Common myeloid progenitor, CD34-positive (primary cell): Measurements from ENCODE around the gene MFAP3L.
A peak's percentile ranks its signal among the peaks of the same experiment; 100 is the strongest.

ENCODE experiments used
- CTCF ChIA-PET: fragments of 350-600 bp; sonication (Branson Sonifier 250); formaldehyde crosslinking; loops from one replicate; lab custom pipeline; 2021; ENCODE audit warnings: antibody characterized with exemption; lab: Charles Lee
- POLR2A ChIA-PET: fragments of 350-600 bp; sonication (Branson Sonifier 250); formaldehyde crosslinking; loops from one replicate; lab custom pipeline; 2021; ENCODE audit warnings: antibody characterized with exemption; lab: Charles Lee
- DNase-seq, 3 donors: peaks; one replicate each; pipeline versions ENCODE4 v3.0.0 to v3.0.0-alpha.2; 2013
- H3K27ac ChIP-seq, 2 experiments: 1 replicate in 1 of 2; 2 replicates in 1 of 2; pipeline ENCODE4 v1.7.0; 2013; ENCODE audit warnings: inconsistent platforms in 2 of 2, low read length in 2 of 2, mild to moderate bottlenecking in 2 of 2, low read depth in 1 of 2, moderate library complexity in 1 of 2; ENCODE audit not compliant: severe bottlenecking in 2 of 2, insufficient read depth in 1 of 2, poor library complexity in 1 of 2
- H3K27me3 ChIP-seq, 5 experiments: replicated peaks in 2 of 5; 1 replicate in 3 of 5; 2 replicates in 2 of 5; pipeline versions ENCODE4 v1.6.1 to v1.7.0; 2013; ENCODE audit warnings: low read length in 4 of 5, mild to moderate bottlenecking in 2 of 5, moderate library complexity in 2 of 5, inconsistent platforms in 1 of 5; ENCODE audit not compliant: insufficient read depth in 5 of 5, control insufficient read depth in 4 of 5
- H3K36me3 ChIP-seq, 4 experiments: 1 replicate in 2 of 4; 2 replicates in 2 of 4; pipeline versions ENCODE4 v1.6.1 to v1.7.0; 2013; ENCODE audit warnings: low read length in 3 of 4, control low read depth in 1 of 4, mild to moderate bottlenecking in 1 of 4; ENCODE audit not compliant: control insufficient read depth in 4 of 4, insufficient read depth in 4 of 4
- H3K4me1 ChIP-seq, 4 experiments: 1 replicate in 3 of 4; 2 replicates in 1 of 4; pipeline versions ENCODE4 v1.6.1 to v1.7.1; 2013; ENCODE audit warnings: low read length in 3 of 4, mild to moderate bottlenecking in 3 of 4, control low read depth in 1 of 4, inconsistent platforms in 1 of 4, moderate library complexity in 1 of 4; ENCODE audit not compliant: control insufficient read depth in 4 of 4, insufficient read depth in 4 of 4; ENCODE audit errors: control extremely low read depth in 1 of 4
- H3K4me3 ChIP-seq, 7 experiments: 1 replicate in 4 of 7; 2 replicates in 3 of 7; pipeline versions ENCODE4 v1.5.1 to v1.7.0; 2013; ENCODE audit warnings: mild to moderate bottlenecking in 7 of 7, low read length in 6 of 7, moderate library complexity in 6 of 7, inconsistent platforms in 2 of 7, low read depth in 2 of 7, control low read depth in 1 of 7; ENCODE audit not compliant: insufficient read depth in 4 of 7, control insufficient read depth in 1 of 7; ENCODE audit errors: extremely low read depth in 1 of 7
- H3K9me3 ChIP-seq, 5 experiments: 1 replicate in 4 of 5; 2 replicates in 1 of 5; pipeline versions ENCODE4 v1.6.1 to v1.7.1; 2013; ENCODE audit warnings: low read length in 4 of 5, mild to moderate bottlenecking in 2 of 5, inconsistent platforms in 1 of 5, low read depth in 1 of 5, moderate library complexity in 1 of 5; ENCODE audit not compliant: control insufficient read depth in 4 of 5, insufficient read depth in 2 of 5; ENCODE audit errors: control extremely low read depth in 1 of 5
- WGBS: methylation state at CpG from one replicate; pipeline ENCODE4 v1.1.5; 2013; ENCODE audit not compliant: insufficient coverage; 5-methylcytosine and 5-hydroxymethylcytosine counted together

The MFAP3L gene

GRCh38 chr4:169968999-169969398, 57.2 kb downstream of the MFAP3L start:
- no peak overlapping the region for H3K4me3 ChIP-seq
- no peak overlapping the region for H3K27ac ChIP-seq
- H3K27me3 ChIP-seq = no peaks in the 10 kb centered on the region
- no peaks in the 10 kb centered on the region for H3K36me3 ChIP-seq
- no peak for DNase-seq
- ChIA-PET CTCF (interaction anchor here (1.0 to 1.3 kb wide), 2 partner anchors 18 to 79 kb away, joined by 4 read pairs; no protein-coding TSS in a partner anchor), POLR2A (no interaction called here)
- WGBS = 100% methylated on average over 2 of the region's 2 CpGs
- no peaks in the 10 kb centered on the region for H3K4me1 ChIP-seq
- H3K9me3 ChIP-seq = no peaks in the 10 kb centered on the region

GRCh38 chr4:169963998-169964397, 62.2 kb downstream of the MFAP3L start:
- Histone ChIP-seq H3K4me3 (no peak overlapping the region), H3K36me3 (no peaks in the 10 kb centered on the region), H3K27ac (no peak overlapping the region), H3K4me1 (no peaks in the 10 kb centered on the region), H3K27me3 (no peaks in the 10 kb centered on the region), H3K9me3 (no peaks in the 10 kb centered on the region)
- 43% methylated on average over 1 of the region's 1 CpG for WGBS
- ChIA-PET CTCF (interaction anchor here (1.0 kb wide), 1 partner anchor 22 kb away, joined by 3 read pairs; no protein-coding TSS in a partner anchor), POLR2A (no interaction called here)
- peak in 1 of 3 donors; percentile 3 for DNase-seq

GRCh38 chr4:169959254-169959653, 66.9 kb downstream of the MFAP3L start:
- H3K4me3 ChIP-seq = no peak overlapping the region
- 100% methylated on average over 2 of the region's 3 CpGs for WGBS
- H3K9me3 ChIP-seq = no peaks in the 10 kb centered on the region
- DNase-seq = no peak
- H3K27ac ChIP-seq = no peak overlapping the region
- CTCF ChIA-PET = no interaction called here
- H3K4me1 ChIP-seq = no peaks in the 10 kb centered on the region
- no peaks in the 10 kb centered on the region for H3K27me3 ChIP-seq
- no peaks in the 10 kb centered on the region for H3K36me3 ChIP-seq
- POLR2A ChIA-PET = no interaction called here

- POLR2A ChIA-PET = no interaction called here
- Histone ChIP-seq H3K4me3 (no peak overlapping the region), H3K4me1 (peaks cover 0 to under 1% (median under 1%) of the 10 kb centered on the region in 4 experiments), H3K9me3 (no peaks in the 10 kb centered on the region), H3K36me3 (no peaks in the 10 kb centered on the region), H3K27me3 (no peaks in the 10 kb centered on the region), H3K27ac (no peak overlapping the region)
- CTCF ChIA-PET = no interaction called here
- no peak for DNase-seq
- 100% methylated on average over 4 of the region's 7 CpGs for WGBS
Measured at GRCh38 chr4:169958629-169959028, 67.6 kb downstream of the MFAP3L start.

- POLR2A ChIA-PET = no interaction called here
- H3K4me1 ChIP-seq = peaks cover 5 to 9% (median 8%) of the 10 kb centered on the region in 4 experiments
Measured at GRCh38 chr4:169957785-169958184, 68.4 kb downstream of the MFAP3L start.

GRCh38 chr4:169956091-169956843, 69.9 kb downstream of the MFAP3L start:
- Histone ChIP-seq H3K27me3 (no peaks in the 10 kb centered on the region), H3K4me1 (peaks cover 13 to 18% (median 16%) of the 10 kb centered on the region in 4 experiments), H3K9me3 (no peaks in the 10 kb centered on the region), H3K27ac (no peak overlapping the region), H3K4me3 (no peak overlapping the region), H3K36me3 (no peaks in the 10 kb centered on the region)
- POLR2A ChIA-PET = no interaction called here
- CTCF ChIA-PET = no interaction called here
- DNase-seq = no peak
- WGBS = 50% methylated on average over 2 of the region's 5 CpGs

More at GRCh38 chr4:169957785-169958184, 68.4 kb downstream of the MFAP3L start:
- H3K9me3 ChIP-seq = no peaks in the 10 kb centered on the region
- CTCF ChIA-PET = no interaction called here
- no peaks in the 10 kb centered on the region for H3K27me3 ChIP-seq
- DNase-seq = no peak
- WGBS = 100% methylated on average over 3 of the region's 3 CpGs
- no peak overlapping the region for H3K27ac ChIP-seq
- no peaks in the 10 kb centered on the region for H3K36me3 ChIP-seq
- no peak overlapping the region for H3K4me3 ChIP-seq

GRCh38 chr4:169955521-169955920, 70.7 kb downstream of the MFAP3L start:
- 98% methylated on average over 4 of the region's 5 CpGs for WGBS
- CTCF ChIA-PET = interaction anchor here (1.3 kb wide), 1 partner anchor 51 kb away, joined by 3 read pairs; no protein-coding TSS in a partner anchor

More at GRCh38 chr4:169955521-169955920, 70.7 kb downstream of the MFAP3L start:
- POLR2A ChIA-PET = no interaction called here
- H3K4me1 ChIP-seq = peaks cover 13 to 18% (median 16%) of the 10 kb centered on the region in 4 experiments
- no peak overlapping the region for H3K27ac ChIP-seq
- H3K27me3 ChIP-seq = no peaks in the 10 kb centered on the region
- H3K4me3 ChIP-seq = no peak overlapping the region
- DNase-seq = no peak
- no peaks in the 10 kb centered on the region for H3K9me3 ChIP-seq
- no peaks in the 10 kb centered on the region for H3K36me3 ChIP-seq
